Fibroblast of lung (primary cell): ENCODE data around the gene LRRC10B. TPM values are rescaled to one million over a fixed set of nuclear protein-coding genes. Genes with fewer than 3 reads are reported as not detected.

Source experiments
- DNase-seq, 2 donors: peaks; one replicate each; pipeline versions ENCODE4 v3.0.0 to v3.0.0-alpha.2; 2010; ENCODE audit warnings: low read depth in 2 of 2
- H2AFZ ChIP-seq: 2 replicates; pipeline ENCODE4 v1.5.1; 2012; ENCODE audit warnings: low read length, control low read depth, inconsistent platforms
- H3K27ac ChIP-seq: 2 replicates; pipeline ENCODE4 v1.5.1; 2011; ENCODE audit warnings: low read length, control low read depth; ENCODE audit not compliant: insufficient read depth
- H3K27me3 ChIP-seq: 2 replicates; pipeline ENCODE4 v1.5.1; 2011; ENCODE audit warnings: mild to moderate bottlenecking, low read length; ENCODE audit not compliant: control insufficient read depth, insufficient read depth
- H3K36me3 ChIP-seq: 2 replicates; pipeline ENCODE4 v1.5.1; 2011; ENCODE audit warnings: low read length; ENCODE audit not compliant: control insufficient read depth, insufficient read depth
- H3K4me1 ChIP-seq: 2 replicates; pipeline ENCODE4 v1.5.1; 2011; ENCODE audit warnings: low read length; ENCODE audit not compliant: control insufficient read depth, insufficient read depth; ENCODE audit errors: extremely low read depth
- H3K4me2 ChIP-seq: 2 replicates; pipeline ENCODE4 v1.5.1; 2011; ENCODE audit warnings: low read length, control low read depth; ENCODE audit not compliant: insufficient read depth; ENCODE audit errors: extremely low read depth
- H3K4me3 ChIP-seq, 4 experiments: fragments of 200-600 bp in 1 of 4; sonication (generic) in 1 of 4; replicated peaks in 1 of 4; 2 replicates each; pipeline ENCODE4 v1.5.1; 2011 to 2016; ENCODE audit warnings: low read length in 4 of 4, low read depth in 3 of 4, mild to moderate bottlenecking in 3 of 4, control low read depth in 2 of 4, inconsistent platforms in 1 of 4, mixed read lengths in 1 of 4; ENCODE audit not compliant: insufficient read depth in 1 of 4; ENCODE audit errors: control extremely low read depth in 1 of 4
- H3K79me2 ChIP-seq: 2 replicates; pipeline ENCODE4 v1.5.1; 2012; ENCODE audit warnings: mild to moderate bottlenecking, low read length, inconsistent platforms; ENCODE audit not compliant: control insufficient read depth, insufficient read depth
- H3K9ac ChIP-seq: 2 replicates; pipeline ENCODE4 v1.5.1; 2011; ENCODE audit warnings: mild to moderate bottlenecking, low read length, control low read depth; ENCODE audit not compliant: insufficient read depth
- H3K9me3 ChIP-seq: 2 replicates; pipeline ENCODE4 v1.5.1; 2012; ENCODE audit warnings: low read depth, low read length; ENCODE audit not compliant: control insufficient read depth, insufficient read depth
- H4K20me1 ChIP-seq: 2 replicates; pipeline ENCODE4 v1.5.1; 2011; ENCODE audit warnings: low read length; ENCODE audit not compliant: control insufficient read depth, insufficient read depth; ENCODE audit errors: extremely low read depth
- CTCF ChIP-seq, 2 donors: IDR thresholded peaks in 1 of 2; conservative IDR thresholded peaks in 1 of 2; 1 replicate in 1 of 2; 2 replicates in 1 of 2; pipeline ENCODE4 v1.5.1; 2011 to 2012; ENCODE audit warnings: low read length in 2 of 2, control low read depth in 1 of 2, inconsistent platforms in 1 of 2, low read depth in 1 of 2, mild to moderate bottlenecking in 1 of 2
- EZH2 ChIP-seq: IDR thresholded peaks from 2 replicates; pipeline ENCODE4 v1.5.1; 2012; ENCODE audit warnings: low read length, control low read depth, mild to moderate bottlenecking; ENCODE audit errors: missing control alignments
- polyA plus RNA-seq, 2 donors: library from polyadenylated mRNA; depleted of rRNA in 1 of 2; stranded (reverse) in 1 of 2; unstranded in 1 of 2; fragments of >200 nt; gene quantifications; 2 replicates each; pipeline ENCODE4 v1.2.1, GENCODE V29; 2011 to 2012; ENCODE audit warnings: missing spikeins in 1 of 2
- total RNA-seq: library from RNA; depleted of rRNA; stranded (reverse); fragments of >200 nt; gene quantifications from 2 replicates; pipeline ENCODE4 v1.2.1, GENCODE V29; 2014

Gene LRRC10B
- total and polyA plus RNA-seq, 2 donors (not counting 1 experiment from before 2014, with no cell fraction given), result 0.17 TPM; not detected in 1

- Histone ChIP-seq H3K27me3 (peaks cover 7% of the 10 kb centered on the region), H3K9ac (no peak overlapping the region), H3K4me2 (no peak overlapping the region), H3K9me3 (no peaks in the 10 kb centered on the region), H4K20me1 (no peaks in the 10 kb centered on the region), H3K27ac (no peak overlapping the region), H3K4me3 (peak overlapping the region in 2 of 4 experiments; percentile 6 to 20), H3K79me2 (no peaks in the 10 kb centered on the region), H3K36me3 (no peaks in the 10 kb centered on the region), H2AFZ (peak overlapping the region; percentile 74), H3K4me1 (peaks cover 17% of the 10 kb centered on the region)
- TF ChIP-seq EZH2 (no peak), CTCF (conservative IDR thresholded peaks at IDR 0.05 in 1 of 2, IDR thresholded peaks at IDR 0.05 in 1 of 2; ENCODE audit: low read depth in 1 of 2, low read length in 2 of 2) (no peak)
- DNase-seq, result peak; percentile 23 to 45
Measured at GRCh38 chr11:61488651-61489291, 19.8 kb upstream of the LRRC10B start.

GRCh38 chr11:61489833-61490721 lies 18.5 kb upstream of the LRRC10B start:
- Histone ChIP-seq H2AFZ (no peak overlapping the region), H3K4me2 (peak overlapping the region; percentile 23), H3K27me3 (peaks cover 7% of the 10 kb centered on the region), H3K27ac (no peak overlapping the region), H4K20me1 (no peaks in the 10 kb centered on the region), H3K36me3 (no peaks in the 10 kb centered on the region), H3K4me3 (peak overlapping the region in 1 of 4 experiments; percentile 14), H3K79me2 (no peaks in the 10 kb centered on the region), H3K4me1 (peaks cover 17% of the 10 kb centered on the region), H3K9me3 (no peaks in the 10 kb centered on the region), H3K9ac (no peak overlapping the region)
- DNase-seq, result peak; percentile 36 to 75
- TF ChIP-seq CTCF (conservative IDR thresholded peaks at IDR 0.05 in 1 of 2, IDR thresholded peaks at IDR 0.05 in 1 of 2; ENCODE audit: low read depth in 1 of 2, low read length in 2 of 2) (no peak), EZH2 (no peak)

GRCh38 chr11:61491736-61492395 lies 16.7 kb upstream of the LRRC10B start:
- peaks cover 17% of the 10 kb centered on the region for H3K4me1 ChIP-seq
- no peaks in the 10 kb centered on the region for H3K36me3 ChIP-seq
- H3K4me3 ChIP-seq, result no peak overlapping the region
- H3K27me3 ChIP-seq, result no peaks in the 10 kb centered on the region
- TF ChIP-seq CTCF (conservative IDR thresholded peaks at IDR 0.05 in 1 of 2, IDR thresholded peaks at IDR 0.05 in 1 of 2; ENCODE audit: low read depth in 1 of 2, low read length in 2 of 2), result no peak
- TF ChIP-seq EZH2, result no peak
- no peaks in the 10 kb centered on the region for H3K79me2 ChIP-seq
- no peaks in the 10 kb centered on the region for H3K9me3 ChIP-seq
- no peak overlapping the region for H3K27ac ChIP-seq
- DNase-seq, result no peak
- no peaks in the 10 kb centered on the region for H4K20me1 ChIP-seq
- H3K4me2 ChIP-seq, result no peak overlapping the region
- H3K9ac ChIP-seq, result no peak overlapping the region
- H2AFZ ChIP-seq, result no peak overlapping the region
